ENCODE measurements around the gene CARHSP1. TPM values are rescaled to one million over a fixed set of nuclear protein-coding genes. Genes with fewer than 3 reads are reported as not detected.

The CARHSP1 gene
- total and polyA plus RNA-seq, 9 of the 15 experiments (the other 6 are each of a cell fraction or from before 2014, with no cell fraction given): 5.8 to 114 (median 41.1) TPM

DNA sequence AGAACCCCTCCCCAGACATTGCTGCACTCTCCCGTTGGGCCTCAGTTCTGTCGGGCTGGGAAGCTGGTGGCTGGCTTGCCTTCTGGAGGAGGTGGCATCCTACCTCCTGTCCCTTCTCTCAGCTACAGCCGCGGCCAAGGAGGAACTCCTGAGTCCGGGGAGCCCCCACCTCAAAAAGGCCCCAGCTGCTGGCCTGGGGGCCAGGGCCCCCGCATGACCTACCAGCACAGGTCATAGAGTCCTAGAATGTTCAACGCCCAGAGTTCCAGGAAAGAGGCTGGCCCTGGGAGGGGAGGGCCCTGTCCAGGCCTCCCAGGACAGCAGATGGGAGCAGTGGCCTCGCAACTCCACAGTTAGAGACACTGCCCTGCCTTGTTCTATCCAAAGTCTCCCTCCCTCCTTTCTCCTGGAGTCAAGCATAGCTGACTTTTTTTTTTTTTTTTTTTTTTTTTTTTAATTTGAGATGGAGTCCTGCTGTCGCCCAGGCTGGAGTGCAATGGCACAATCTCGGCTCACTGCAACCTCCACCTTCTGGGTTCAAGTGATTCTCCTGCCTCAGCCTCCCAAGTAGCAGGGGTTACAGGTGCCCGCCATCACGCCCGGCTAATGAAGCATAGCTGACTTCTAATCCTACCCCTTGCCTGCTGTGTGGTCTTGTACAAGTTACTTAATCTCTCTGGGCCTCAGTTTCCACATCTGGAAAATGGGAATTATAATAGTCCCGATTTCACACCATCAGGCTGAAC lies 7.1 kb downstream of the CARHSP1 start (continued):
- TF ChIP-seq, protein P1, sequence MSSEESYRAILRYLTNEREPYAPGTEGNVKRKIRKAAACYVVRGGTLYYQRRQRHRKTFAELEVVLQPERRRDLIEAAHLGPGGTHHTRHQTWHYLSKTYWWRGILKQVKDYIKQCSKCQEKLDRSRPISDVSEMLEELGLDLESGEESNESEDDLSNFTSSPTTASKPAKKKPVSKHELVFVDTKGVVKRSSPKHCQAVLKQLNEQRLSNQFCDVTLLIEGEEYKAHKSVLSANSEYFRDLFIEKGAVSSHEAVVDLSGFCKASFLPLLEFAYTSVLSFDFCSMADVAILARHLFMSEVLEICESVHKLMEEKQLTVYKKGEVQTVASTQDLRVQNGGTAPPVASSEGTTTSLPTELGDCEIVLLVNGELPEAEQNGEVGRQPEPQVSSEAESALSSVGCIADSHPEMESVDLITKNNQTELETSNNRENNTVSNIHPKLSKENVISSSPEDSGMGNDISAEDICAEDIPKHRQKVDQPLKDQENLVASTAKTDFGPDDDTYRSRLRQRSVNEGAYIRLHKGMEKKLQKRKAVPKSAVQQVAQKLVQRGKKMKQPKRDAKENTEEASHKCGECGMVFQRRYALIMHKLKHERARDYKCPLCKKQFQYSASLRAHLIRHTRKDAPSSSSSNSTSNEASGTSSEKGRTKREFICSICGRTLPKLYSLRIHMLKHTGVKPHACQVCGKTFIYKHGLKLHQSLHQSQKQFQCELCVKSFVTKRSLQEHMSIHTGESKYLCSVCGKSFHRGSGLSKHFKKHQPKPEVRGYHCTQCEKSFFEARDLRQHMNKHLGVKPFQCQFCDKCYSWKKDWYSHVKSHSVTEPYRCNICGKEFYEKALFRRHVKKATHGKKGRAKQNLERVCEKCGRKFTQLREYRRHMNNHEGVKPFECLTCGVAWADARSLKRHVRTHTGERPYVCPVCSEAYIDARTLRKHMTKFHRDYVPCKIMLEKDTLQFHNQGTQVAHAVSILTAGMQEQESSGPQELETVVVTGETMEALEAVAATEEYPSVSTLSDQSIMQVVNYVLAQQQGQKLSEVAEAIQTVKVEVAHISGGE (CRISPR knock-in tag; IDR thresholded peaks at IDR 0.05): no peak
- no peak for TF ChIP-seq PHB (CRISPR knock-in tag; IDR thresholded peaks at IDR 0.05)
- TF ChIP-seq U2AF1 (optimal IDR thresholded peaks at IDR 0.05; ENCODE audit: low read depth, low read length): no peak
- TF ChIP-seq CBFB (CRISPR knock-in tag; IDR thresholded peaks at IDR 0.05): no peak
- no peak for TF ChIP-seq OTX1 (CRISPR knock-in tag; IDR thresholded peaks at IDR 0.05)
- no peak for TF ChIP-seq MGA (IDR thresholded peaks at IDR 0.05)
- no peak for TF ChIP-seq MCM5 (IDR thresholded peaks at IDR 0.05; ENCODE audit: low read depth)
- 0 out of 2 replicates have a peak, but pooled peaks have one; percentile 72 for TF ChIP-seq SMARCA5 (IDR thresholded peaks at IDR 0.05)
- no peak for TF ChIP-seq PHTF2 (CRISPR knock-in tag; IDR thresholded peaks at IDR 0.05)
- no peak for TF ChIP-seq KLF10 (CRISPR knock-in tag; IDR thresholded peaks at IDR 0.05)
- no peak for TF ChIP-seq CTBP1 (IDR thresholded peaks at IDR 0.05; ENCODE audit: borderline replicate concordance)
- no peak for TF ChIP-seq ZNF695 (CRISPR knock-in tag; IDR thresholded peaks at IDR 0.05)
- no peak for TF ChIP-seq ZNF140 (CRISPR knock-in tag; IDR thresholded peaks at IDR 0.05)
- TF ChIP-seq CBX2 (IDR thresholded peaks at IDR 0.05; ENCODE audit: insufficient read depth, low read length, poor library complexity, severe bottlenecking): no peak

Measured in K562 (cell line).